ENCODE data around the gene TRIM2. TPM values are rescaled to one million over a fixed set of nuclear protein-coding genes. Genes with fewer than 3 reads are reported as not detected.

The TRIM2 gene
- total and polyA plus RNA-seq, 7 donors, result 1.3 to 7.1 (median 3.9) TPM

DNA sequence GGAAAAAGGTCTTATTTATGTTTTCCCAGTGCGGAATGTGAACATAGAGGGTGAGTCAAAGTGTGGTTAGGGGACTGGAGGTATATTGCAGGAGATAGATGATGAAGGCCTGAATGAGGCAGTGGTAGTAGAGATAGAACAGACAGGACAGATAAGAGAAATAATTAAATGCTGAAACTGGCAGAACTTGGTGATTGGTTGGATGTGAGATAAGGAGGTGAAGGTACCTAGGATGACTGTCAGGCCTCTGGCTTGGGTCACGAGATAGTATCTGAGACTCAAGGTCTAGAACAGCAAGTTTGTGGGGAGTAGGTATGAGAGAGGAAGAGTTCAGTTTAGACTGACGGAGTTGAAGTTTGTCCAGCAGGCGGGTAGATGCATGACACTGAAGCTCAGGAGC, 143.8 kb downstream of the TRIM2 start:
- no peak overlapping the region for H3K4me3 ChIP-seq
- H3K27me3 ChIP-seq (ENCODE audit: insufficient read depth in 3 of 3, low read length in 2 of 3), result no peaks in the 10 kb centered on the region
- H3K36me3 ChIP-seq (ENCODE audit: insufficient read depth in 1 of 2, low read depth in 1 of 2), result no peaks in the 10 kb centered on the region
- H3K27ac ChIP-seq, result no peak overlapping the region
- H3K9me3 ChIP-seq, result no peaks in the 10 kb centered on the region
- TF ChIP-seq, protein P1, sequence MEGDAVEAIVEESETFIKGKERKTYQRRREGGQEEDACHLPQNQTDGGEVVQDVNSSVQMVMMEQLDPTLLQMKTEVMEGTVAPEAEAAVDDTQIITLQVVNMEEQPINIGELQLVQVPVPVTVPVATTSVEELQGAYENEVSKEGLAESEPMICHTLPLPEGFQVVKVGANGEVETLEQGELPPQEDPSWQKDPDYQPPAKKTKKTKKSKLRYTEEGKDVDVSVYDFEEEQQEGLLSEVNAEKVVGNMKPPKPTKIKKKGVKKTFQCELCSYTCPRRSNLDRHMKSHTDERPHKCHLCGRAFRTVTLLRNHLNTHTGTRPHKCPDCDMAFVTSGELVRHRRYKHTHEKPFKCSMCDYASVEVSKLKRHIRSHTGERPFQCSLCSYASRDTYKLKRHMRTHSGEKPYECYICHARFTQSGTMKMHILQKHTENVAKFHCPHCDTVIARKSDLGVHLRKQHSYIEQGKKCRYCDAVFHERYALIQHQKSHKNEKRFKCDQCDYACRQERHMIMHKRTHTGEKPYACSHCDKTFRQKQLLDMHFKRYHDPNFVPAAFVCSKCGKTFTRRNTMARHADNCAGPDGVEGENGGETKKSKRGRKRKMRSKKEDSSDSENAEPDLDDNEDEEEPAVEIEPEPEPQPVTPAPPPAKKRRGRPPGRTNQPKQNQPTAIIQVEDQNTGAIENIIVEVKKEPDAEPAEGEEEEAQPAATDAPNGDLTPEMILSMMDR (IDR thresholded peaks at IDR 0.05), result no peak
- WGBS, 3 donors, result 78 to 97% (median 83%) methylated on average over 4 of the region's 4 CpGs
- intact Hi-C loops (cut with DNase I), result loop anchor here (5.0 to 10.0 kb wide), 2 partner anchors 87 to 119 kb away; partner anchors contain the start of gene TMEM131L (in 1 of the 2)
- no peak for DNase-seq
- no peak for ATAC-seq
- peaks cover 8% of the 10 kb centered on the region for H3K4me1 ChIP-seq

GRCh38 chr4:153349206-153349805, 145.1 kb downstream of the TRIM2 start:
- TF ChIP-seq, protein P1 (IDR thresholded peaks at IDR 0.05), result no peak
- Histone ChIP-seq H3K9me3 (no peaks in the 10 kb centered on the region), H3K4me3 (no peak overlapping the region), H3K36me3 (ENCODE audit: insufficient read depth in 1 of 2, low read depth in 1 of 2) (no peaks in the 10 kb centered on the region), H3K27ac (no peak overlapping the region), H3K4me1 (peaks cover 8% of the 10 kb centered on the region), H3K27me3 (ENCODE audit: insufficient read depth in 3 of 3, low read length in 2 of 3) (no peaks in the 10 kb centered on the region)
- intact Hi-C loops (cut with DNase I), result loop anchor here (5.0 to 10.0 kb wide), 2 partner anchors 85 to 118 kb away; partner anchors contain the start of gene TMEM131L (in 1 of the 2)
- 82 to 88% (median 85%) methylated on average over 1 of the region's 1 CpG for WGBS, 3 donors
- DNase-seq (no peak), ATAC-seq (no peak)

DNA sequence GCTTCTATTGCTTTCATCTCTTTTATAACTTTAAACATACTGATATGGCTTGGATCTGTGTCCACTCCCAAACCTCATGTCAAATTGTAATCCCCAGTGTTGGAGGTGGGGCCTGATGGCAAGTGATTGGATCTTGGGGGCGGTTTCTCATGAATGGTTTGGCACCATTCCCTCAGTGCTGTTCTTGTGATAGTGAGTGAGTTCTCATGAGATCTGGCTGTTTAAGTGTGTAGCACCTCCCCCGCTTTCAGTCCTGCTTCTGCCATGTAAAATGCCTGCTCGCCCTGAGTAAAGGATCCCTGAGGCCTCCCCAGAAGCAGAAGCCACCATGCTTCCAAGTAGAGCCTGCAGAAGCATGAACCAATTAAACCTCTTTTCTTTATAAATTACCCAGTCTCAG, 157.9 kb downstream of the TRIM2 start:
- TF ChIP-seq, protein P1 (IDR thresholded peaks at IDR 0.05), result no peak
- Histone ChIP-seq H3K36me3 (ENCODE audit: insufficient read depth in 1 of 2, low read depth in 1 of 2) (no peaks in the 10 kb centered on the region), H3K4me3 (no peak overlapping the region), H3K4me1 (no peaks in the 10 kb centered on the region), H3K27me3 (ENCODE audit: insufficient read depth in 3 of 3, low read length in 2 of 3) (no peaks in the 10 kb centered on the region), H3K9me3 (no peaks in the 10 kb centered on the region), H3K27ac (no peak overlapping the region)
- no peak for ATAC-seq
- WGBS, 3 donors, result 80 to 88% (median 81%) methylated on average over 3 of the region's 3 CpGs
- DNase-seq, result no peak
- intact Hi-C loops (cut with DNase I), result no loop called here

- Histone ChIP-seq H3K27ac (no peak overlapping the region), H3K27me3 (ENCODE audit: insufficient read depth in 3 of 3, low read length in 2 of 3) (no peaks in the 10 kb centered on the region), H3K4me3 (no peak overlapping the region), H3K4me1 (no peaks in the 10 kb centered on the region), H3K36me3 (ENCODE audit: insufficient read depth in 1 of 2, low read depth in 1 of 2) (no peaks in the 10 kb centered on the region), H3K9me3 (no peaks in the 10 kb centered on the region)
- 97 to 100% (median 98%) methylated on average over 4 of the region's 4 CpGs for WGBS, 3 donors
- no peak for DNase-seq
- TF ChIP-seq, protein P1 (IDR thresholded peaks at IDR 0.05), result no peak
- intact Hi-C loops (cut with DNase I), result no loop called here
- no peak for ATAC-seq
These were observed 159.8 kb downstream of the TRIM2 start for GRCh38 chr4:153364061-153364460.

DNA sequence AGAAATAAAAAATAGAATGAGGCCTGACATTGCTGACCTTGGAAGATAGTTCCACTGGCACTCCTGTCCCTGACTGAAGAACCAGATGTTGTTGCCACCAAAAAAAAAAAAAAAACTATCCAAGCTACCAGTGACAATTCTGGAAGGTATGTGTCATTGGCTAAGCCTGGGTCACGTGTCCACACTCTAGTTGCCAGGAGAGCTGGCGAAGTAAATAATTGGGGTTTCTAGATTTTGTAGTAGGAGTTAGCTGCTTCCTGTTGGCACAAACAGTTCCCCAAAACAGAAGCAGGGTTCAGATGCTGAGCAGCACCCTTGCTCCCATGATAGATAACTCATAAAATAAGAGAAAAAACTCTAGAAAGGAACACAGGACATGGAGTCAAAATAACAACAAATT, 160.8 kb downstream of the TRIM2 start:
- Histone ChIP-seq H3K9me3 (no peaks in the 10 kb centered on the region), H3K27ac (no peak overlapping the region), H3K36me3 (ENCODE audit: insufficient read depth in 1 of 2, low read depth in 1 of 2) (no peaks in the 10 kb centered on the region), H3K27me3 (ENCODE audit: insufficient read depth in 3 of 3, low read length in 2 of 3) (no peaks in the 10 kb centered on the region), H3K4me3 (no peak overlapping the region), H3K4me1 (no peaks in the 10 kb centered on the region)
- intact Hi-C loops (cut with DNase I), result no loop called here
- 90 to 95% (median 92%) methylated on average over 2 of the region's 2 CpGs for WGBS, 3 donors
- DNase-seq (no peak), ATAC-seq (no peak)
- TF ChIP-seq, protein P1 (IDR thresholded peaks at IDR 0.05), result no peak
